Activated T-helper 1 cell treated with Interleukin-2 at 50 U/mL for 16 hours (primary cell): Measurements from ENCODE around the gene LRP6.

Source experiments
- DNase-seq: peaks from one replicate; pipeline ENCODE4 v3.0.0-alpha.2; 2020; ENCODE audit warnings: low read depth

LRP6 gene

DNA sequence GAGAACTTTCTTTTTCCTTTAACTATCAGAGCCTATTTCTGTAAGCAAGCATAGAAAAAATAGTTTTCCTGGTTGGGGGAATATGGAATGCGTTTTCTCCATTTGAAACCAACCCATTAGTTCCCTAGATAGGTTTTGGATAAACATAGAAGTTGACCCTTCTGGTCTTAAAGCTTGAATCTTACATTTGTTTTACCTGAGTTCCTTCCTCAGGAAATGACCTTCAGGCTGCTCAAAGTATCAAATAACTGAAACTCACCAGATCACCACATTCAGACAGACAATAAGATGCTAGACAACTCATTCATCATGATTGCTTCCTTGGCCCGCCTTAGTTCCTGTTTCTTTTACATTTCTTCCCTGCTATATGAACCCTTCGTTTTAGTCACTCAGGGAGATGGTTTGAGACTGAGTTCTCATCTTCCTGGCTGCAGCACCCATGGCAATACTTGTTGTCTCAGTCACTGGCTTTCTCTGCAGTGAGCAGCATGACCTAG is 52.2 kb downstream of the LRP6 start:
- no peak for DNase-seq

DNA sequence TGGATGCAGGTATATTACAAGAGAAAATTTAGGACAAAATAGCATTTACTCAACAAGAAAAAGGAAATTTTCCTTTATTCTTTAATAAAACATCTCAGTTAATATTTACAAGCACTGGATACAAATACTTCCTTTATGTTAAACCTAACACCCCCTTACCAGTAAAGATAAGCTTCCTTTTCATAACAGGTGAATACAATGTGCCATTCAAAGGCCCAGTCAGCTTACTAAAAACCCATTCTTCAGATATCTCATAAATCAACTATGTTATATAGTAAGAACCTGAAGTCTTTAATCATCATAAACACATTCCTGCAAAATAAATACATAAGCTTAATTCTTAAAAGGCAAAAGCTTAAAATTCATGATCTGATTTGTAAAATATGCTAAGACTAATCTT is 52.6 kb downstream of the LRP6 start:
- DNase-seq = no peak

DNA sequence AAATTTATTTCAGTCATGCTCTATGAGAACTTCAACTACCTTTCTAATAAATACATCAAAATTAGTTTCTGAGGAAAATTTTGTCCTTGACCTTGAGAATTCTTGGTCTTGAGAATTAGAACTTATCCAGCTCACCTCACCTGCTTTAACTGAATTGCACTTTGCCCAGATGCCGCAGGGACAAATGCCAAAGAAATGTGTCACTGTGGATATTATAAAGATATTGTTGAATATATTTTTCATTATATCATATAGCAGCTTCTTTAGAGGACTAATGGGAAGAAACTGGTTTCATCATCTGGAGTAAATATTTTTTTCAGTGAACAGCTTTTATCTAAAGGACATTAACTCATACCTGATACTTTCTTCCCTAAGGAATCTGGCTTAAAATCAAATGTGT is 54.1 kb downstream of the LRP6 start:
- DNase-seq = no peak

DNA sequence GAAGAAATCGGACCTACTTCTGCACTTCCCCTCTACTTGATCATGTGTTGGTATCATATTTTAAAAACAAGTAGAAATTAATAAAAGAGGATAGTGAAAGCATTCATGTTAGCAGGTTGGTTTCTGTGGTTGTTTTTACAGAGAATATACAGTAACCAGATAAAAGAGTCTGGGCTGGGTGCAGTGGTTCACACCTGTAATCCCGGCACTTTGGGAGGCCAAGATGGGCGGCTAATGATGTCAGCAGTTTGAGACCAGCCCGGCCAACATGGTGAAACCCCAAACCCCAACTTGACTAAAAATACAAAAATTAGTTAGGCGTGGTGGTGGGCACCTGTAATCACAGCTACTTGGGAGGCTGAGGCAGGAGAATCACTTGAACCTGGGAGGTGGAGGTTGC is 55.9 kb downstream of the LRP6 start:
- DNase-seq = no peak

DNA sequence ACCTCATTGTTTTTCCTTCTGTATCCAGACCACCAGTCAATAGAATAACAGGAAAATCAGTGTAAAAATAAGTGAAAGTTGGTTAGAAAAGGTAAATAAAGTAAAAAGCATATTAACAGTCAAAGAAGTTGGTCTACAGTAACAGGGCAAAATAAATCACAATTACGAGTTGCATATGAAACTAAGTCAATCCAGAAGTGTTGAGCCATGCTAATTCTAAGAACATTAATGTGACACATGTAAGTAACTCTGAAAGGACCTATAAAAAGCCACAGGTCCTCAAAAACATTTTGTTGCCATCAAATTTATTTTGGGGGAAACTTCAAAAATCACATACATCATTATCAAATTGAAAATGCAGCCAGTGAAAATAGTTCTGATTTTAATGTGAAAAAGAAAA is 56.4 kb downstream of the LRP6 start:
- DNase-seq = no peak

DNA sequence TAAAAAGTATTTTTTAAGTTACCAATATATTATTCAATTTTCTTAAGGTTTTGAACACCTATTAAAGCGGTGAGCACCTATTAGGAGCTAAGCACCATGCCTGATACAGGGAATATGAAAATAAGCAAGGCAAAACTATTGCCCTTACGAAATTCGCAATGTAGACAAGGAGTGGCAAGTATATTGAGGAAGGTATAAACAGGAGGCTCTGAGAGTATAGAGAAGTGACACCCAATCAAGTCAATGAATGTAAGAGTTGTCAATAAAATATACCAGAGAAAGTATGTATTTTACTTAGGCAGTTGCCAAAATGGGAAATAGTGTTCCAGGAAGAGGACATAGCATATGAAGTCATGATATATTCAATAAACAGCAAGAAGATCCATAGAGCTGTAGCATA is 57.2 kb downstream of the LRP6 start:
- DNase-seq = no peak

DNA sequence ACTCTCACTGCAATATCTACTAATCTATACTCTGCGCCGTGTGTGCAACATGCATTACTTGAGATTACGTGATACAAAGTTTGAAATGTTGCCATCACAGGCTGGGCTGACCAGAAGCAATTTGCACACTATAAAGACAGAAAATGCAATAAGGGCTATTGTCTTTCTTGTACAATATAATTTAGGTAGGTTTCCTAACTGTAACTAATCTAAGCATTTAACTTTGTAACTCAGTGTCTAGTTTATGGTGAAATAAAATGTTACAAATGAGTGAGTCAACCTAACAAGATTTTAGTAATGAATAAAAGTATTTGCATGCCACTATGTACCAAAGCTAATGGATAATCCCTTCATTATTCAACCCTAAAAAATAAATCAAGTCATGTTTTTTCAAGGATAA is 57.8 kb downstream of the LRP6 start:
- DNase-seq = no peak

DNA sequence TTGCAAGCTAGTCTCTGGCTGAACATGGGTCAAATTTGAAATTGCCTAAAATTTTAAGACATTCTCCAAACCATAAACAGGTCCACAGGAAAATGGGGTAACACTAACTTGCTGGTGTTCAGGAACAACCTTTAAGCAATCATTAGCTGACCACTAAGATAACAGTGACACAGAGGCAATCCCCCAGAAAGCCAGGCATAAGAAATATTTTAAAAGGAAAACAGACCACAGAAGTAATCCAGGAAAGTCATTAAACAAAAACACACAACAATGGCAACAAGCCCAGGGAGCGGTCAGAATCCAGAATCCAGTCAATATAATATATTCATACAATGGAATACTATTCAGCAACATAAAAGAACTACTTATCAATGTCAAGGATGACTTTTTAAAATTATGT is 59.1 kb downstream of the LRP6 start:
- DNase-seq = no peak

DNA sequence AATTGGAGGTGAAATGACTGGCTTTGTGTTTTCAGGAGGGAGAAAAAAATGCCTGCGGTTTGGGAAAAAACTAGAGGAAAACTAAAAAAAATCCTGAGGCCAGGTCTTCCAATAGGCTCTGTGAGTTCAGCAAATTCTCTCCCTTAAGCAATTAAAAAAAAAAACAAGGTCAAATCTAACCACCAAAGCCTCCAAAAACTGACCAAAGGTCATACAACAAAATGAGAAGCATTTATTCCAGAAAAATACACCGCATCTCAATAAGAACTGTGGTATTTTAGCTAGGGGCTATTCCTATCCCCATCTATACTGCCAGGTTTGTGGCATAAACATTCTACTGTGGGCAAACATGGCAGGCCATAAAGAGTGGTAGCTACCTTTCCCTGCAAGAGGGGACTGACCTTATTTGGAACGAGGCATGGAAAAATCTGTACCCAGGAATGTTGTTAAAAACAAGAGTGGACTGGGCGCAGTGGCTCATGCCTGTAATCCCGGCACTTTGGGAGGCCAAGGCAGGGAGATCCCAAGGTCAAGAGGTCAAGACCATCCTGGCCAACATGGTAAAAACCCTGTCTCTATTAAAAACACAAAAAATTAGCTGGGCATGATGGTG is 60.0 kb downstream of the LRP6 start:
- no peak for DNase-seq

DNA sequence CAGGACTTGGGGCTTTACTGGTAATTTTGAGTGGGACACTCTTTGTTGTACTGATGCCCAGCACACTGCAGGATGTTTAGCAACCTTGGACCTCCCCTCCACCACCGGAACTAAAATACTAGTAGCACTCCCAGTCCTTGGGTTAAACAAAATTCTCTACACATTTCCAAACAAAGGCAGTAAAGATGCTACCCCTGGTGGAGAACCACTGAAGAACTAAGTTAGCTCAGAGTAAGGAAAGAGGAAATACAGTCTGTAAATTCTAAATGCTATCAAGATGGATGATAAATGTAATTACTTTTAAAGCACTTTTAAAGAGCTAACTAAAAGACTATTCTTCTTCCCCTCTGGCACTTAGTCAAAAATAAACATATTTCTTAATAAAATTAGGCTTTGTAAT is 64.1 kb downstream of the LRP6 start:
- DNase-seq = no peak

DNA sequence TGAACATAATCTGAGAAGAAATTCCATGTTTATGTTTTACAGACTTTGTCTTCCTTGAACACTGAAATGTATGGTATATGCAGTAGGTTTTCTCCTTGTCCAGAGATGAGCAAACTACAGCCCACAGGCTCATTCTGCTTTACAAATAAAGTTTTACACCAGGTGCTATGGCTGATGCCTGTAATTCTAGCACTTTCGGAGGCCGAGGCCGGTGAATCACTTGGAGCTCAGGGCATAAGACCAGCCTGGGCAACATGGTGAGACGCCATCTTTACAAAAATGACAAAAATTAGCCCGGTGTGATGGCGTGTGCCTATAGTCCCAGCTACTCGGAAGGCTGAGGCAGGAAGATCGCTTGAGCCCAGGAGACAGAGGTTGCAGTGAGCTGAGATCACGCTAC is 64.7 kb downstream of the LRP6 start:
- DNase-seq = no peak

DNA sequence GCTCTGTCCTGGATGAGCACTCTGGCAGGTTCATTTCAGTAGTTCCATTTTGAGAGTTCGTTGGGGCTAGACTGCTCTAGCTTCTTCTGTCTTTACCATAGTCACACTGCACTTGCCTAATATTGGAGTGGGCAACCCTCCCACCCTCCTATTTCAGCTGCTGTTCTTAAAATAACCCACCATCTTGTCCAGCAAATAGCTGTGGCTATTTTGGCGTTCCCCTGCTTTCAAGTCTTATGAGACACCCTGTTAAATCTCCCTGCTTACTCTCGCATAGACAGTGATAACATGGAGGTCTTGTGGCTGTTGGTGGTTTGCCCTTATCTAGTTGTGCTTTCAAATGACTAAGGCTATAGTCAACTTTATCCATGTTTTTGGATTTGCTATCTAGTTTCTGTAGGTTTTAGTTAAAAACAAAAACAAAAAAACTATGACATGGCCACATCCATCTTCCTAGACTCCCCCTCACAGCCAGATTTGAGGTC is 65.5 kb downstream of the LRP6 start:
- DNase-seq = no peak

DNA sequence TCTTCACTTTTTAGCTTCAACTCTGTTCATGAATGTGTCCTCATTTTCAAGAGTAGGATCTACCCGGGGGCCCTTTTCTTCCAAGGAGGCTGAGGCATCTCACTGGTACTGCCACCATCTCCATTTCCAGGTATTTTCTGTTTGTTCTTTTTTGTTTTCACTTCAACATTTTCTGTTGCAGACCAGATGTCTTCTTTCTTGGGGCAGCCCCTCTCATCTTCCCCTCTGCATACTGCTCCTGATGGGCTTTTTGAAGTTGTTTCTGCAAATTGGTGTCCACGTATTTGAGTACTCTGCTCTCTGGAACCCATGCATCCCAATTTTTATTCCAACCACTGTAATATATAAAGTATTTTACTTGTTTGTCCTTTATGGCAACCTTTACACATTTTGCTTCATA is 66.5 kb downstream of the LRP6 start:
- no peak for DNase-seq

DNA sequence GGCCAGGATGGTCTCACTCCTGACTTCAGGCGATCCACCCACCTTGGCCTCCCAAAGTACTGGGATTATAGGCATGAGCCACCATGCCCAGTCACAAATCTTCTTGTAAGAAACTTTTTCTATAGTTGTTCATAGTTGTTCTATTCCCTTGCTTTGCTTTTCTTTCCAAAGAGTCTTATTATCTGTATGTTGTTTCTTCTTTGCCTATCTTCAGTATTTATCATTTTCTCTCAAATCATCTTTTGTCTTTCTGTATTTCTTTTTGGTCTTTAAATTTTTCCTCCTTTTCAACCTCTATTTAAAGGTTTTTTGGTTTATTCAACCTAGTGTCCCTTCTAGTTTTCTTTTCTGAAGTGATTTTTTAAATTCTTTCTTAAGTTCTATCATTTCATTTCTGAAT is 68.7 kb downstream of the LRP6 start:
- no peak for DNase-seq

DNA sequence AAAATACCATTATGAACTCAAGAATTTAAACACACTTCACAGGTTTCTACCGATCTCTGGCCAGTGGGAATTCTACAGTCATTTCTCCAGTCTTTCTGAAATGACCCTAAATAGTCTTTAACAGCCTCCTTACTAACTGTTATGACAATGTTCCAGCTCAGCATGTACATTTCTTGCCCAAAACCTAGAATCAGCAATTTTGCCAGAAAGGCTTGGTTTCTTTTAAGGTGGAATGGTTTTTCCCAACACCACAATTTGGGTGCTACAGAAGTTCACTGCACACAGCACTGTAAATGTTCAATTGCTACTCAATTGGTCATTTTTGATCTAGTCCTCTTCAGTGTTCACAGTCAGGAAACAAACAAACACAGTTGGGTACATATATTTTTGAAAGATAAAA is 69.7 kb downstream of the LRP6 start:
- DNase-seq = no peak

DNA sequence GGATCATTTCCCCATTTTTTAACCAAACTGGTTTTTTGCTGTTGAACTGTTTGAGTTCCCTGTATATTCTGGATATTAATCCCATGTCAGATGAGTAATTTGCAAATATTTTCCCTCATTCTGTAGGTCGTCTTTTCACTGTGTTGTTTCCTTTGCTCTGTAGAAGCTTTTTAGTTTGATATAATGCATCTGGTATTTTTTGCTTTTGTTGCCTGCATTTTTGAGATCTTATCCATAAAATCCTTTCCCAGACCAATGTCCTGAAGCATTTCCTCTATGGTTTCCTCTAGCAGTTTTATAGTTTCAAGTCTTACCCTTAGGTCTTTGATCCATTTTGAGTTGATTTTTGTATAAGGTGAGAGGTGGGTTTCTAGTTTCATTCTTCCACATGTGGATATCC is 71.3 kb downstream of the LRP6 start:
- DNase-seq = no peak

DNA sequence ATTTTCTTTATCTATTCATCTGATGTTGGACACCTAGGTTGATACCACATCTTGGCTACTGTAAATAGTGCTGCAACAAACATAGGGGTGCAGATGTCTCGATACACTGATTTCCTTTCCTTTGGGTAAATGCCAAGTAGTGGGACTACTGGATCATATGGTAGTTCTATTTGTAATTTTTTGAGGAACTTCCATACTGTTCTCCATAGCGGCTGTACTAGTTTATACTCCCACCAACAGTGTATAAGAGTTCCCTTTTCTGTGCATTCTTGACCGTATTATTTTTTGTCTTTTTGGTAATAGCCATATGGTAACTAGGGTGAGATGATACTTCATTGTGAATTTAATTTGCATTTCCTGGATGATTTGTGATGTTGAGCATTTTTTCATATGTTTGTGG is 71.8 kb downstream of the LRP6 start:
- no peak for DNase-seq

DNA sequence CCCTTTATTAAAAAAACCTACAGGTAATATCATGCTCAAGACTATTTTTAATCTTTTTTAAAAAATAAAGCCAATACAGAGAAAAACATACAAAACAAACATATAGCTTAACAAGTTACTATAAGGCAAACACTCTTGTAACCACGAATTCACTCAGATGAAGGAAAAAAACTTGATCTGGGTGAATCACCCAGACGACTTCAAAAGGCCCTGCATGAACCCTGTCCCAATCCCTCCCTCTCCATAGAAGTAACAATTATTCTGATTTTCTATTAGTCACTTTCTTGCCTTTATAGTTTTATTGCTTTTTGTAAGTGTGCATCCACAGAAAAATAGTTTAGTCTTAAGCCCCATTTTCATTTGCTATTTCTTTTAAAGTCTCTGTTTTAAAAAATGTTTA is 72.6 kb downstream of the LRP6 start:
- DNase-seq = no peak

DNA sequence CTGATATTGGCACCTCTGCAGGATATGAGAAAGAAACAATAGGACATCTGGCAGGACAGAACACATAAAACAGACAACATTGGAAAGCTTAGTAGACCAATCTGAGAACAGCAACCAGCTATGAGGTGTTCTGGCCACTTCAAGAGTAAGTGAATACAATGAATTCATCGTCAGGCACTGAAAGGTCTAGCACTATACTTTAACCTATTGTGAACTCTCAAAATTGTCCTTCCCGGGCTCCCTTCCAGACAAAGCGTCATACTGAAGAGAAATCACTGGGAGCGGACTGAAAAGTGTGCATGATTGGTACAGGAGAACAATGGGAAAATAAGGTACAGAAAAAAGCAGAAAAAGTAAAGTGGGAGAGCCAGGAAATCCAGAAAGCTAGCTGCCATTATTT is 75.8 kb downstream of the LRP6 start:
- no peak for DNase-seq

DNA sequence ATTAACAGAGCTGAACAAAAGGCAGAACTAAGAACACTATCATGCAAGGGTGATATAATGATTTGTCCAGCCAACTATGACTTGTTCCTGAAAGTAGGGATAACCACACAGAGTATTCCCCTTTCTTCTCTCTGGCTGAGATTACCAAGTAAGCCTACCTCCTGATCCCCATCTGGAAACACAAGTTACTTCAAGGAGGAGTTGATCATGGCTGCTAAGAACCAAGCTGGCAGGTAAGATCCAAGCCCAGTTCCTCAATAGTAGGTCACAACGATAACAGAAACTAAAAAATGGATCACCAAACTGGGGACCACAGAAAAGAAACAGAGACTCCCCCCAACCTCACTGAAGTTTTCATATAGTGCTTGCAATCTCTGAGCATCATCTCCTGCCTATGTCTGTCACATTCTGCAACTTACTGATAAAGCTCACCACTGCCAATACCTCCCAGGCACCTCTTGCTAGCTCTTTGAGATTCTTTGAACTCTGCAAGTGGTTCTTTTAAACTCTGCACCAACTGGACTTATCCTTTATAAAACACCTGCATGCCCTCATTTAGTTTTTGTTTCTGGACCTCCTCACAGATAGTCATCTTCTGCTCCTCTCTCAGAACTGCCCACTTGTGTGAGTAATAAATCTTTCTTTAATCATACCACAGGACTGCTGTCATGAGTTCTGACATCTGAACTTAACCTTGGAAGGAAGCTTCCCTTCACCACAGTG is 76.6 kb downstream of the LRP6 start:
- DNase-seq = no peak

DNA sequence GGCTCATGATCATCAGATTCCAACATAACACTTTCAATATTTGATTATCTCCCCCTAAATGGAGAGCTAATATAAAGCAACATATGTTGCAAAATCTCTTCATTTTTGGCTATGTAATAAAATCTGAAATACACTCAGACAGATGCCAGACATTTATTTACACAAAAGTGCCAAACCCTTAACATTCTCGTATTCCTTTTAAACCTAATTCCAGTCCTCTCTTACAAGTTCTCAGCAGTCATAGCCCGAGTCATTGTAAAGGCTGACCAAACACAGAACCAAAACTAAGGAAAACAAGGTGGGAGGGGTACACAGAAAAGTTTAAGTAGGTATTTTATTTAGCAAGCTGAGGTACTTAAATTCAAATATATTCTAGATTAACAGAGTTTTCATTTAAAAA is 81.4 kb downstream of the LRP6 start:
- no peak for DNase-seq

DNA sequence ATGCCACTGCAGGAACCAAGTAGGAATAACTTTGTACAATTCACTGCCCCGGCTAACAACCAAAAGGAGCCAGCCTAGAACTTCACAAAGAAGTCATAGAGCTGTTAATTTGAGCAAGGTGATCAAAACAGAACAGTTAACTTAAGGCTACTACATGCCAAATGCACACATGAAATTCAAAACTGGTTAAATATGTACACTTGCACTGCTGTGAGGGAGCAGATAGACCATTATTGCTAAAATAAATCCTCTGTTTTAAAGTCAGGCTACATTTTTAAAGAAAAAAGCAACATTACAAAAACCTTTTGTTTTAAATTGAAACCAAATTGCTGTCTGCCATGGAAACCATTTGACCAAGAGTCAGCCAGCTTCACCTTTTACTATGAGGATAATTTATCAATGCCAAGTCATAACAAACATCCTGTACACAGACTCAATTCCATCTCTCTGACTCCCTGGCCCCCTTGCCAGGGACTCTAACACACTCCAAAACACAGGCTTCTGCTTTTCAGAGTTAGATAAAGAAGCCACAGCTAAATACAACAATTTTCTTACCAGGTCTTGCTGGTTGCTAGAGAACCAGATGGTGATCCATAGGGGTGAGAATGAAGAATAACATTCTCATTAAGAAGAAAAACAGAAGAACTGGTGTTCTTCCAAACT is 84.0 kb downstream of the LRP6 start:
- DNase-seq = no peak

DNA sequence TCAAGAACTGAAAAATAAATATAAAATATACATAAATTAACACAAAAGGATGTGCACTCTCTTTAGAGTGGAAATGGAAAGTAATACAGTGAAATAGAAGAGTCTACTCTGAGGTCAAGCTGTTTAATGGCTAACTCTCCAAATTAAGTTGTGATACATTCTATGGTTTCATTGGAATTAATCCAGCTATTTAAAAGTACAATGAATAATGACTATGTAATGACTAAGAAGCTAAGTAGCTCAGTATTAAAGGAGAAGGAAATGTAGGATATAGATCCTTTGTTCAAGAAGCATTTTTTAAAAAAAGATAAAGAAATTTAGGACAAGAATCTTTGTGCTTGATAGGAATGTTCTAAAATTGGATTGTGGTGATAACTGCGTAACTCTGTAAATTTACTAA is 85.3 kb downstream of the LRP6 start:
- no peak for DNase-seq
